Renal pelvis (tissue), 12 donors: ENCODE data around the gene ARMCX5. TPM values are rescaled to one million over a fixed set of nuclear protein-coding genes. Genes with fewer than 3 reads are reported as not detected.

Experiments
- DNase-seq: peaks from one replicate; pipeline ENCODE4 v3.0.0-alpha.2; 2013
- long read RNA-seq, 16 experiments: transcript quantifications; one replicate each; lab custom pipeline, GENCODE V29; 2026
- polyA plus RNA-seq, 3 donors: library from polyadenylated mRNA; unstranded; fragments of 120-200 nt; gene quantifications; one replicate each; pipeline ENCODE4 v1.2.1, GENCODE V29; 2013; ENCODE audit not compliant: insufficient read length in 3 of 3

ARMCX5 gene
- 10 to 100 TPM; 14.2 to 15.9 (median 15.8) TPM for polyA plus RNA-seq
- long read RNA-seq, donor 1, full-length matches to known transcripts = 21 of 21 reads
- long read RNA-seq, donor 1, partial matches to known transcripts = 0 of 21 reads
- long read RNA-seq, donor 1, other reads (novel, unspliced or antisense) = 0 of 21 reads
- long read RNA-seq, donor 2, full-length matches to known transcripts = 25 of 25 reads
- long read RNA-seq, donor 2, partial matches to known transcripts = 0 of 25 reads
- long read RNA-seq, donor 2, other reads (novel, unspliced or antisense) = 0 of 25 reads
- long read RNA-seq, donor 3, full-length matches to known transcripts = 17 of 17 reads
- long read RNA-seq, donor 3, partial matches to known transcripts = 0 of 17 reads
- long read RNA-seq, donor 3, other reads (novel, unspliced or antisense) = 0 of 17 reads
- long read RNA-seq, donor 4, full-length matches to known transcripts = 19 of 19 reads
- long read RNA-seq, donor 4, partial matches to known transcripts = 0 of 19 reads
- long read RNA-seq, donor 4, other reads (novel, unspliced or antisense) = 0 of 19 reads
- long read RNA-seq, donor 5, full-length matches to known transcripts = 6 of 6 reads
- long read RNA-seq, donor 5, partial matches to known transcripts = 0 of 6 reads
- long read RNA-seq, donor 5, other reads (novel, unspliced or antisense) = 0 of 6 reads
- long read RNA-seq, donor 6, full-length matches to known transcripts = 14 of 14 reads
- long read RNA-seq, donor 6, partial matches to known transcripts = 0 of 14 reads
- long read RNA-seq, donor 6, other reads (novel, unspliced or antisense) = 0 of 14 reads
- long read RNA-seq, donor 7, full-length matches to known transcripts = 21 of 21 reads
- long read RNA-seq, donor 7, partial matches to known transcripts = 0 of 21 reads
- long read RNA-seq, donor 7, other reads (novel, unspliced or antisense) = 0 of 21 reads
- long read RNA-seq, donor 8, full-length matches to known transcripts = 19 of 19 reads
- long read RNA-seq, donor 8, partial matches to known transcripts = 0 of 19 reads
- long read RNA-seq, donor 8, other reads (novel, unspliced or antisense) = 0 of 19 reads
- long read RNA-seq, donor 9, full-length matches to known transcripts = 28 of 28 reads
- long read RNA-seq, donor 9, partial matches to known transcripts = 0 of 28 reads
- long read RNA-seq, donor 9, other reads (novel, unspliced or antisense) = 0 of 28 reads
- long read RNA-seq, donor 10, full-length matches to known transcripts = 20 of 20 reads
- long read RNA-seq, donor 10, partial matches to known transcripts = 0 of 20 reads
- long read RNA-seq, donor 10, other reads (novel, unspliced or antisense) = 0 of 20 reads
- long read RNA-seq, donor 11, full-length matches to known transcripts = 10 of 10 reads
- long read RNA-seq, donor 11, partial matches to known transcripts = 0 of 10 reads
- long read RNA-seq, donor 11, other reads (novel, unspliced or antisense) = 0 of 10 reads
- long read RNA-seq, donor 12, full-length matches to known transcripts = 20 of 20 reads
- long read RNA-seq, donor 12, partial matches to known transcripts = 0 of 20 reads
- long read RNA-seq, donor 12, other reads (novel, unspliced or antisense) = 0 of 20 reads
- long read RNA-seq, donor 13, full-length matches to known transcripts = 16 of 16 reads
- long read RNA-seq, donor 13, partial matches to known transcripts = 0 of 16 reads
- long read RNA-seq, donor 13, other reads (novel, unspliced or antisense) = 0 of 16 reads
- long read RNA-seq, donor 14, full-length matches to known transcripts = 32 of 32 reads
- long read RNA-seq, donor 14, partial matches to known transcripts = 0 of 32 reads
- long read RNA-seq, donor 14, other reads (novel, unspliced or antisense) = 0 of 32 reads
- long read RNA-seq, donor 15, full-length matches to known transcripts = 27 of 27 reads
- long read RNA-seq, donor 15, partial matches to known transcripts = 0 of 27 reads
- long read RNA-seq, donor 15, other reads (novel, unspliced or antisense) = 0 of 27 reads
- long read RNA-seq, donor 16, full-length matches to known transcripts = 30 of 30 reads
- long read RNA-seq, donor 16, partial matches to known transcripts = 0 of 30 reads
- long read RNA-seq, donor 16, other reads (novel, unspliced or antisense) = 0 of 30 reads

- DNase-seq = peak; percentile 86
These were observed at the start of gene ARMCX5 for GRCh38 chrX:102599084-102599950. TSS of gene ARMCX5 (plus strand) at chrX:102599515. CDS start at chrX:102602142, 2,627 bp downstream.

GRCh38 chrX:102558607-102559006 lies 40.7 kb upstream of the ARMCX5 start:
- DNase-seq = no peak

- no peak for DNase-seq
These were observed 38.8 kb upstream of the ARMCX5 start for GRCh38 chrX:102560423-102561068.

GRCh38 chrX:102580891-102581290 lies 18.4 kb upstream of the ARMCX5 start:
- no peak for DNase-seq

- no peak for DNase-seq
These were observed 5.9 kb upstream of the ARMCX5 start for GRCh38 chrX:102593367-102593766.

- peak; percentile 5 for DNase-seq
These were observed 750 bp downstream of the ARMCX5 start for GRCh38 chrX:102599951-102600579.

GRCh38 chrX:102604327-102604726 lies 5.0 kb downstream of the ARMCX5 start:
- DNase-seq = no peak

GRCh38 chrX:102606115-102606514 lies 6.8 kb downstream of the ARMCX5 start:
- no peak for DNase-seq

- no peak for DNase-seq
These were observed 11.6 kb downstream of the ARMCX5 start for GRCh38 chrX:102610905-102611304.

- no peak for DNase-seq
These were observed 24.8 kb downstream of the ARMCX5 start for GRCh38 chrX:102624105-102624504.

- no peak for DNase-seq
These were observed 28.3 kb downstream of the ARMCX5 start for GRCh38 chrX:102627640-102628039.

GRCh38 chrX:102637561-102637960 lies 38.2 kb downstream of the ARMCX5 start:
- DNase-seq = no peak

GRCh38 chrX:102650903-102651241 lies 51.6 kb downstream of the ARMCX5 start:
- DNase-seq = no peak

- DNase-seq = peak; percentile 45
These were observed 52.1 kb downstream of the ARMCX5 start, which contains the start of gene GPRASP1 for GRCh38 chrX:102651242-102652011. TSS of gene GPRASP1 (plus strand) at chrX:102651483. CDS start at chrX:102653914, 2,431 bp downstream.

- no peak for DNase-seq
These were observed 52.8 kb downstream of the ARMCX5 start for GRCh38 chrX:102652031-102652688.
